HepG2 (cell line): ENCODE measurements around the gene ZSWIM9. TPM values are rescaled to one million over a fixed set of nuclear protein-coding genes. Genes with fewer than 3 reads are reported as not detected.

Source experiments
- FOXK1 ChIP-seq: sonication (generic); formaldehyde crosslinking; IDR thresholded peaks from 2 replicates; pipeline ENCODE4 v1.4.0; 2020; ENCODE audit warnings: low read depth, missing genetic modification reagents, borderline replicate concordance
- FOXK2 ChIP-seq: fragments of 450-650 bp; IDR thresholded peaks from 2 replicates; pipeline ENCODE4 v1.6.1; 2016
- GPBP1L1 ChIP-seq: sonication (generic); formaldehyde crosslinking; IDR thresholded peaks from 2 replicates; pipeline ENCODE4 v1.5.0; 2020; ENCODE audit warnings: mild to moderate bottlenecking, missing genetic modification reagents
- MEIS2 ChIP-seq: sonication (generic); formaldehyde crosslinking; IDR thresholded peaks from 2 replicates; pipeline ENCODE4 v1.9.0; 2021; ENCODE audit warnings: mild to moderate bottlenecking, missing genetic modification reagents
- XBP1 ChIP-seq: sonication (generic); formaldehyde crosslinking; IDR thresholded peaks from 2 replicates; pipeline ENCODE4 v1.5.0; 2020; ENCODE audit warnings: missing genetic modification reagents
- ZBED4 ChIP-seq: sonication (generic); formaldehyde crosslinking; IDR thresholded peaks from 2 replicates; pipeline ENCODE4 v1.4.0; 2020; ENCODE audit warnings: missing genetic modification reagents, borderline replicate concordance
- ZBTB39 ChIP-seq: sonication (generic); formaldehyde crosslinking; IDR thresholded peaks from 2 replicates; pipeline ENCODE4 v1.5.0; 2020; ENCODE audit warnings: missing genetic modification reagents
- ZFP37 ChIP-seq: sonication (generic); formaldehyde crosslinking; IDR thresholded peaks from 2 replicates; pipeline ENCODE4 v1.4.0; 2020; ENCODE audit warnings: missing genetic modification reagents, borderline replicate concordance
- ZMAT3 ChIP-seq: sonication (generic); formaldehyde crosslinking; conservative IDR thresholded peaks from 2 replicates; pipeline ENCODE4 v1.7.0; 2021; ENCODE audit warnings: missing genetic modification reagents
- ZNF124 ChIP-seq: sonication (generic); formaldehyde crosslinking; IDR thresholded peaks from 2 replicates; pipeline ENCODE4 v1.4.0; 2020; ENCODE audit warnings: missing genetic modification reagents
- ZNF225 ChIP-seq: sonication (generic); formaldehyde crosslinking; IDR thresholded peaks from 2 replicates; pipeline ENCODE4 v1.4.0; 2020; ENCODE audit warnings: mild to moderate bottlenecking, missing genetic modification reagents
- ZNF274 ChIP-seq: sonication (generic); formaldehyde crosslinking; IDR thresholded peaks from 2 replicates; pipeline ENCODE4 v1.5.1; 2020; ENCODE audit warnings: mild to moderate bottlenecking, missing genetic modification reagents
- ZNF280B ChIP-seq: sonication (generic); formaldehyde crosslinking; IDR thresholded peaks from 2 replicates; pipeline ENCODE4 v1.5.0; 2020; ENCODE audit warnings: missing genetic modification reagents, mild to moderate bottlenecking, borderline replicate concordance
- ZNF44 ChIP-seq: sonication (generic); formaldehyde crosslinking; IDR thresholded peaks from 2 replicates; pipeline ENCODE4 v1.5.1; 2020; ENCODE audit warnings: mild to moderate bottlenecking, missing genetic modification reagents
- ZNF512B ChIP-seq: sonication (generic); formaldehyde crosslinking; IDR thresholded peaks from 2 replicates; pipeline ENCODE4 v1.5.1; 2020; ENCODE audit warnings: missing genetic modification reagents, mild to moderate bottlenecking, borderline replicate concordance
- polyA plus RNA-seq, 8 experiments: library from polyadenylated mRNA; depleted of rRNA in 3 of 8; stranded (reverse) in 7 of 8; unstranded in 1 of 8; fragments of >200 nt; fragmentation: Illumina TruSeq in 4 of 8; extraction: Trizol in 4 of 8; gene quantifications; 2 replicates each; pipeline versions ENCODE4 v1.2.1 to v1.2.3, GENCODE V29; 2011 to 2016; ENCODE audit warnings: low read depth in 4 of 8, missing spikeins in 1 of 8, mixed read lengths in 1 of 8; ENCODE audit not compliant: insufficient read depth in 1 of 8
- total RNA-seq, 5 experiments: library from RNA; depleted of rRNA; stranded (reverse); fragments of >200 nt; fragmentation: Illumina TruSeq; extraction: Trizol; gene quantifications; 2 replicates each; pipeline ENCODE4 v1.2.3, GENCODE V29; 2016; ENCODE audit warnings: low read depth in 1 of 5

Gene ZSWIM9
- total and polyA plus RNA-seq, 2 of the 13 experiments (the other 11 are each of a cell fraction or from before 2014, with no cell fraction given): 0.18 to 1.1 TPM

GRCh38 chr19:48203794-48204628 lies 33.5 kb downstream of the ZSWIM9 start (continued):
- no peak for TF ChIP-seq ZNF512B (CRISPR knock-in tag)
- no peak for TF ChIP-seq ZBED4 (CRISPR knock-in tag)
- TF ChIP-seq XBP1: no peak
- no peak for TF ChIP-seq GPBP1L1
- TF ChIP-seq ZNF280B (CRISPR knock-in tag): peak; percentile 56; the same call in 1 of the 2 replicates
- TF ChIP-seq ZNF225 (CRISPR knock-in tag): 0 out of 2 replicates have a peak, but pooled peaks have one; percentile 61
- TF ChIP-seq FOXK2: peak; percentile 54; the same call in 1 of the 2 replicates
- TF ChIP-seq ZNF44 (CRISPR knock-in tag): no peak
- peak; percentile 81; the same call in 1 of the 2 replicates for TF ChIP-seq FOXK1
- no peak for TF ChIP-seq ZFP37 (CRISPR knock-in tag)
- TF ChIP-seq ZNF124 (CRISPR knock-in tag): no peak
- TF ChIP-seq MEIS2 (CRISPR knock-in tag): no peak
- TF ChIP-seq ZNF274 (CRISPR knock-in tag): 0 out of 2 replicates have a peak, but pooled peaks have one; percentile 33
- peak; percentile 35; the same call in 1 of the 2 replicates for TF ChIP-seq ZMAT3
- TF ChIP-seq ZBTB39: no peak
